Pulmonary artery endothelial cell (primary cell): Measurements from ENCODE around the gene SLC4A5. TPM values are rescaled to one million over a fixed set of nuclear protein-coding genes. Genes with fewer than 3 reads are reported as not detected.
"Not testable (repeated sequence)": the region's sequence is repeated elsewhere in the genome, so short reads cannot be mapped to it uniquely, and the experiment has no call there.

Experiments used
- DNase-seq: peaks from one replicate; pipeline ENCODE4 v3.0.0-alpha.2; 2011; ENCODE audit warnings: low read depth, low spot score
- total RNA-seq: library from RNA; depleted of rRNA; stranded (reverse); fragments of >200 nt; gene quantifications from 2 replicates; pipeline ENCODE4 v1.2.3, GENCODE V29; 2014

The SLC4A5 gene
- total RNA-seq, 1 donor from 2014 or later: not detected

GRCh38 chr2:74201596-74201995 lies 141.6 kb downstream of the SLC4A5 start:
- no peak for DNase-seq

- no peak for DNase-seq
Observed at GRCh38 chr2:74201196-74201595, 142.0 kb downstream of the SLC4A5 start.

GRCh38 chr2:74199871-74200305 lies 143.3 kb downstream of the SLC4A5 start:
- DNase-seq: no peak

- no peak for DNase-seq
Observed at GRCh38 chr2:74199275-74199701, 143.9 kb downstream of the SLC4A5 start.

- DNase-seq: peak; percentile 90
Observed at GRCh38 chr2:74198461-74199274, 144.5 kb downstream of the SLC4A5 start, which contains the start of gene MTHFD2. TSS of gene MTHFD2 (plus strand) at chr2:74198615. CDS start at chr2:74198642, 27 bp downstream.

GRCh38 chr2:74198023-74198460 lies 145.2 kb downstream of the SLC4A5 start:
- DNase-seq: no peak

GRCh38 chr2:74197049-74197448 lies 146.2 kb downstream of the SLC4A5 start:
- DNase-seq: no peak

- DNase-seq: no peak
Observed at GRCh38 chr2:74194799-74195198, 148.4 kb downstream of the SLC4A5 start.

GRCh38 chr2:74191596-74192380 lies 151.4 kb downstream of the SLC4A5 start:
- DNase-seq: no peak

- no peak for DNase-seq
Observed at GRCh38 chr2:74188696-74189095, 154.5 kb downstream of the SLC4A5 start.

- no peak for DNase-seq
Observed at GRCh38 chr2:74188018-74188601, 155.1 kb downstream of the SLC4A5 start.

GRCh38 chr2:74186706-74187105 lies 156.5 kb downstream of the SLC4A5 start:
- not testable (repeated sequence) for DNase-seq

- no peak for DNase-seq
Observed at GRCh38 chr2:74186038-74186437, 157.2 kb downstream of the SLC4A5 start.

GRCh38 chr2:74183878-74184277 lies 159.3 kb downstream of the SLC4A5 start:
- DNase-seq: no peak

- no peak for DNase-seq
Observed at GRCh38 chr2:74181739-74182138, 161.5 kb downstream of the SLC4A5 start.

GRCh38 chr2:74179063-74179865 lies 164.0 kb downstream of the SLC4A5 start:
- DNase-seq: no peak

GRCh38 chr2:74178211-74179062 lies 164.8 kb downstream of the SLC4A5 start, which contains the start of gene MOB1A:
TSS of gene MOB1A (minus strand) at chr2:74178879. CDS start at chr2:74178674, 205 bp downstream.
- DNase-seq: peak; percentile 95

- no peak for DNase-seq
Observed at GRCh38 chr2:74177696-74178095, 165.5 kb downstream of the SLC4A5 start.

- no peak for DNase-seq
Observed at GRCh38 chr2:74174909-74175308, 168.3 kb downstream of the SLC4A5 start.

- DNase-seq: no peak
Observed at GRCh38 chr2:74168739-74169138, 174.5 kb downstream of the SLC4A5 start.
